Fibroblast of pulmonary artery (primary cell): Measurements from ENCODE around the gene METTL5.
"Not testable (repeated sequence)": the region's sequence is repeated elsewhere in the genome, so short reads cannot be mapped to it uniquely, and the experiment has no call there.

ENCODE experiments used
- DNase-seq: peaks from one replicate; pipeline ENCODE4 v3.0.0-alpha.2; 2010; ENCODE audit warnings: low read depth
- H3K4me3 ChIP-seq: replicated peaks from 2 replicates; pipeline ENCODE4 v1.5.1; 2011; ENCODE audit warnings: low read depth, mild to moderate bottlenecking, control low read depth, low read length, moderate library complexity
- TF ChIP-seq, protein P1 (sequence below): IDR thresholded peaks from 2 replicates; pipeline ENCODE4 v1.5.1; 2011; ENCODE audit warnings: mild to moderate bottlenecking, control low read depth, low read length, inconsistent platforms; ENCODE audit errors: missing control alignments

Gene METTL5

DNA sequence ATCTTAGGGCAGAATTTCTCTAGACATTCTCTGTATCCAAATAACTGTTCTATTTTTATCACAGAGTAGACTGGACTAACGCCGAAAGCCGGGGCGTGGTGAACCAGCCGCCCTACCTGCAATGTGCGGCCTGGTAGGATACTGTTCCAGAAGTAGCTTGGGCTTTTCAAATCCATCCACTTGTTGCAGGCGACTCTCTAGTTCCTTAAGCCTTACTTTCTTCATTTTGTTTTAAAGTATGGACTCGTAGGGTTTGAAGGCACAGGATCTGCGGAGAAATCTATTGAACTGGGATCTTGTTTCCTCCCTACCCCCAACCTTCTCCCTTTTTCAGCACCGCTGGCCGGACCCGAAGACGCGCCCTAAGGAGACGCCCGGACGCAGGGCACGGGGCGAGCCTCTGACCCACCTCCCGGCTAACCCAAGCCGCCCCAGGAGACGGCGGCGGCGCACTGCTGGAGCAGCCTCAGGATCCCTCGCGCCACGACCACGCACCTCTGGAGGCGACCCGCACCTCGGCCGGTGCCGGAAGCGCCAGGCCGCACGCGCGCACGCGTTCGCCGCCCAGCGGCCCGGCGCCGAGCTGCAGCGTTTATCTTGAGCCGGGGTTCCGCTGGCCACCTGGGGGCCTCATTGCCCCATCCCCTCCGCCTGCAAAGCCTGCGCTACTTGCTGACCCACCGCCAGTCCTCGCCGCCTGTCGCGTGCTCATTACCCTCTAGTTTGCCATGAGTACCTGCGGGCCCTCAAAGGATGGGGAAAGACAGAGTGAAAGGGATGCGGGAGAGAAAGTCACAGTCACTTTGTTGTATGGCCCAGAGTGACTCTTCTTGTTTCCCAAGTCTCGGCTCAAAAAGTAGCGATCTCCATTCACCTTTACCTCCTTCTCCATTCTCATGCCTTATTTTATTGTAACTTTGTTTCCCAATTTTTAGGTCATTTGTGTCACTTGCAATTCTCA lies at the start of gene METTL5:
Gene METTL5 (minus strand): TSS at position 533 of the 961 bp plus-strand sequence. CDS start 308 bp downstream, at position 225.
- TF ChIP-seq, protein P1, sequence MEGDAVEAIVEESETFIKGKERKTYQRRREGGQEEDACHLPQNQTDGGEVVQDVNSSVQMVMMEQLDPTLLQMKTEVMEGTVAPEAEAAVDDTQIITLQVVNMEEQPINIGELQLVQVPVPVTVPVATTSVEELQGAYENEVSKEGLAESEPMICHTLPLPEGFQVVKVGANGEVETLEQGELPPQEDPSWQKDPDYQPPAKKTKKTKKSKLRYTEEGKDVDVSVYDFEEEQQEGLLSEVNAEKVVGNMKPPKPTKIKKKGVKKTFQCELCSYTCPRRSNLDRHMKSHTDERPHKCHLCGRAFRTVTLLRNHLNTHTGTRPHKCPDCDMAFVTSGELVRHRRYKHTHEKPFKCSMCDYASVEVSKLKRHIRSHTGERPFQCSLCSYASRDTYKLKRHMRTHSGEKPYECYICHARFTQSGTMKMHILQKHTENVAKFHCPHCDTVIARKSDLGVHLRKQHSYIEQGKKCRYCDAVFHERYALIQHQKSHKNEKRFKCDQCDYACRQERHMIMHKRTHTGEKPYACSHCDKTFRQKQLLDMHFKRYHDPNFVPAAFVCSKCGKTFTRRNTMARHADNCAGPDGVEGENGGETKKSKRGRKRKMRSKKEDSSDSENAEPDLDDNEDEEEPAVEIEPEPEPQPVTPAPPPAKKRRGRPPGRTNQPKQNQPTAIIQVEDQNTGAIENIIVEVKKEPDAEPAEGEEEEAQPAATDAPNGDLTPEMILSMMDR: peak; percentile 54
- peak within 1 kb of the TSS; percentile 65 for H3K4me3 ChIP-seq
- peak; percentile 79 for DNase-seq

DNA sequence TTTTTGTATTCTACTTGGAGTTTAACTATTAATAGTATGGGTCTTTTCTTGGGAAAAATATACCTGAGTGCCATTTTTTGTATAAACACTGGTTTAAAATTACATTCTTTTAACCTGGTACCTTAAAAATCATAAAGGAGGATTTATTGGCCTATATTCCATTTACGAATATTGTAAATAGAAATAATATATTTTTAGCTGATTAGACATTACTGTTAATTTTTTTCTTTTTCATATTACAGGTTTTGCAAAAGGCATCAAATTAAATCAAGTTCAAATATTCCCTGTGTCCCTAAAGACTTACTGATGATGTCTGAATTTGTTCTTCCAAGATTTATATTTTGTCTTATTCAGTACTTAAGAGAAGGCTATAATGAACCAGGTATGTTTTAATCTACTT lies 47.3 kb upstream of the METTL5 start:
- TF ChIP-seq, protein P1: no peak
- DNase-seq: no peak
- H3K4me3 ChIP-seq: no peak overlapping the region

DNA sequence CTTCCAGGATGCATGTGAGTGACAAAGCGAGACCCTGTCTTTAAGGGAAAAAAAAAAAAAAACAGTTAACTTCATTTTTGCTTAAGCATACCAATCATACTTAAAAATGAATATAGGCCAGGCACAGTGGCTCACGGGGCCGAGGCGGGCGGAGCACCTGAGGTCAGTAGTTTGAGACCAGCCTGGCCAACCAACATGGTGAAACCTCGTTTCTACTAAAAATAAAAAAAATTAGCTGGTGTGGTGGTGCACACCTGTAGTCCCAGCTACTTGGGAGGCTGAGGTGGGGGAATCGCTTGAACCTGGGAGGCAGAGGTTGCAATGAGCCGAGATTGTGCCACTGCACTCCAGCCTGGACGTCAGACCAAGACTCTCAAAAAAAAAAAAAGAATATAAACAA lies 46.7 kb upstream of the METTL5 start:
- not testable (repeated sequence) for DNase-seq, H3K4me3 ChIP-seq

DNA sequence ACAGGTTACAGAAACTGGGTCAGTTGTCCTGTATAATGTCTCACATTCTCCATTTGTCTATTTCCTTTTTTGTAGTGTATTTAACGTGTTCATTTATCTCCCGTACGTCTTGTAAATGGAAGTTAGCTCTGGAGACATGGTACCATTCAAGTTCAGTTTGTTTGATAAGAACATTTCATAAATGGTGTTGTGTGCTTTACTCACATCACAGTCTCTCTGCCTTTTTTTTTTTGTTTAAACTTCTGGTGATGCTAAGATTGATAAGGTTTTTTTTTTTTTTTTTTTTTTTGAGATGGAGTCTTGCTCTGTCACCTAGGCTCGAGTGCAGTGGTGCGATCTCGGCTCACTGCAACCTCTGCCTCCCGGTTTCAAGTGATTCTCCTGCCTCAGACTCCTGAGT lies 44.2 kb upstream of the METTL5 start:
- TF ChIP-seq, protein P1: no peak
- H3K4me3 ChIP-seq: no peak overlapping the region
- no peak for DNase-seq

DNA sequence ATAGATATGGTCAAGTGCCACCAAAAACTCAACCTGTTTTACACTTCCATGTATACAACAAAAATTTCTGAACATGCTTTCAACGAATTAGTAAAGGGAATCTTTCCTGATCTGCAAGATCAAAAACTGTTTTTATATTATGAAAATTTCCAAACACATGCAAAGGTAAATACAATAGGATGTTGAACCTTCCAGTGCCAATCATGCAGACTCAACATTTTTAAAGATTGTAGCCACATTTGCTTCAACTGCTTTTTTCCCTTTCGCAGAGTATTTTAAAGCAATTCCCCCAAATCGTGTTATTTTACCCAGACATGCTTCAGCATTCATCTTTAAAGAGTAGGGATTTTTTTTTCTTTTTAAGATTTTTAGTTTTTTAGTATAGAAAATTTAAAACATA lies 42.9 kb upstream of the METTL5 start:
- TF ChIP-seq, protein P1: no peak
- no peak overlapping the region for H3K4me3 ChIP-seq
- DNase-seq: no peak

DNA sequence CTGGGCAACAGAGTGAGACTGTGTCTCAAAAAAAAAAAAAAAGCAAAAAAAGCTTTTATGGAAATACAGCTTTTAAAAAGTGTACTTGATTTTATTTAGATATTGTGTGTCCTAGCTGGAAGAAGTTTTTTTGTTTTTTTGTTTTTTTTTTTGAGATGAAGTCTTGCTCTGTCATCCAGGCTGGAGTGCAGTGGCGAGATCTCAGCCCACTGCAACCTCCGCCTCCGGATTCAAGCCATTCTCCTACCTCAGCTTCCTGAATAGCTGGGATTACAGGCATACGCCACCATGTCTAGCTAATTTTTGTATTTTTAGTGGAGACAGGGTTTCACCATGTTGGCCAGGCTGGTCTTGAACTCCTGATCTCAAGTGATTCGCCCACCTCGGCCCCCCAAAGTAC lies 41.5 kb upstream of the METTL5 start:
- DNase-seq, H3K4me3 ChIP-seq: not testable (repeated sequence)

DNA sequence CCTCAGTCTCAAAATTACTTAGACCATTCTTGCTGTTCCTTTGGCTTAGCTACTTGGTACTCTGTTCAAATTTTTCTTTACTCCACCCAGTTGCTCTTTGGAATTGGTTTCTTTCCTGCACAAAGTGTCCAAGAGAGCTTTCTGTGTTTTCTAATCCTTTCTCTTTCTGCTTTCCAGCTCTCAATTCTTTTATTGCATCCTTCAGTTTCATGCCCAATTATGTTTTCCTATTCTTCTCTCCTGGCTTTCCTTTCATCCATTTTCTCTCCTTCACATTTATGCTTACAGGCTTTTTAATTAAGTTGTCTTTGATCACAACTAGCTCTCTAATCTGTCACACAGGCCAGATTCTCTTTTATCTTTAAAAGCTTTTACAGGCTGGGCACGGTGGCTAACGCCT lies 40.8 kb upstream of the METTL5 start:
- DNase-seq: no peak
- TF ChIP-seq, protein P1: no peak
- no peak overlapping the region for H3K4me3 ChIP-seq

DNA sequence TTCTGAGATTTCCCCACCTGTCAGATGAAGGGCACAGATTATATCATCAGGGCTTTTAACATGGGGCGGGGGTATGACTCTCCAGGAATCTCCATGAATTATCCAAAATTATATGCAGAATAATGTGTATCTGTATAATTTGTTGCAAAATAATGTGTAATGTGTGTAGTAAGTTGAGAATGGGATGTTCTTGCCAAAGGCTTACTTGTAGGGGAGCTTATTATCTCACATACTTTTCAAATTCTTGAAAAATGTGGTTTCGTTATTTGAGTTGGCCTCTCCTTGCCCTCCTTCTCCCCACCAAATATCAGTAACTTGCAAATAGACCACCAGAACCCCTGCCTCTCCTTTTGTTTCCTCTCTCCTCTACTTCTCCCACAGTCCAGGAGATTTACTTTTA lies 38.1 kb upstream of the METTL5 start:
- TF ChIP-seq, protein P1: no peak
- no peak for DNase-seq
- no peak overlapping the region for H3K4me3 ChIP-seq
